WTC11 (cell line): ENCODE measurements around the gene EPX. TPM values are rescaled to one million over a fixed set of nuclear protein-coding genes. Genes with fewer than 3 reads are reported as not detected.

Experiments used
- ATAC-seq: fragments of 200-7000 bp; cut with Tn5 transposase; 2 replicates; pipeline ENCODE4 v1.10.0; 2021; ENCODE audit warnings: mild to moderate bottlenecking, moderate library complexity
- CTCF ChIA-PET: fragments of 300-600 bp; sonication (Branson Sonifier 250); formaldehyde crosslinking; loops from one replicate; lab custom pipeline; 2021; ENCODE audit warnings: antibody characterized with exemption; lab: Charles Lee
- POLR2A ChIA-PET: fragments of 350-600 bp; sonication (Branson Sonifier 250); formaldehyde crosslinking; loops from one replicate; lab custom pipeline; 2021; ENCODE audit warnings: antibody characterized with exemption; lab: Charles Lee
- DNase-seq: peaks from one replicate; pipeline ENCODE4 v3.0.0; 2021; ENCODE audit warnings: low spot score
- H3K27ac Mint-ChIP-seq: 2 replicates; pipeline ENCODE4 v1.8.0; 2021; ENCODE audit warnings: mixed read lengths
- H3K27me3 Mint-ChIP-seq: 2 replicates; pipeline ENCODE4 v1.8.0; 2021; ENCODE audit warnings: low read depth, mild to moderate bottlenecking, moderate library complexity, mixed read lengths
- H3K36me3 Mint-ChIP-seq: 2 replicates; pipeline ENCODE4 v1.8.0; 2021; ENCODE audit warnings: mixed read lengths
- H3K4me1 Mint-ChIP-seq: 2 replicates; pipeline ENCODE4 v1.8.0; 2022; ENCODE audit warnings: mixed read lengths
- H3K4me3 Mint-ChIP-seq: 2 replicates; pipeline ENCODE4 v1.8.0; 2021; ENCODE audit warnings: mild to moderate bottlenecking, moderate library complexity, mixed read lengths
- H3K9me3 Mint-ChIP-seq: 2 replicates; pipeline ENCODE4 v1.8.0; 2021; ENCODE audit warnings: mixed read lengths
- E2F5 ChIP-seq: sonication (generic); formaldehyde crosslinking; IDR thresholded peaks from 2 replicates; pipeline ENCODE4 v1.8.1; 2022; ENCODE audit warnings: mild to moderate bottlenecking, moderate library complexity, missing genetic modification reagents
- ELF4 ChIP-seq: sonication (generic); formaldehyde crosslinking; IDR thresholded peaks from 2 replicates; pipeline ENCODE4 v1.8.1; 2022; ENCODE audit warnings: low read depth, mild to moderate bottlenecking, moderate library complexity, missing genetic modification reagents
- ETV6 ChIP-seq: sonication (generic); formaldehyde crosslinking; IDR thresholded peaks from 2 replicates; pipeline ENCODE4 v1.8.1; 2022; ENCODE audit warnings: mild to moderate bottlenecking, missing genetic modification reagents
- FOXJ3 ChIP-seq: sonication (generic); formaldehyde crosslinking; IDR thresholded peaks from 2 replicates; pipeline ENCODE4 v1.9.0; 2021; ENCODE audit warnings: missing genetic modification reagents, mild to moderate bottlenecking, borderline replicate concordance
- IRF2 ChIP-seq: sonication (generic); formaldehyde crosslinking; IDR thresholded peaks from 2 replicates; pipeline ENCODE4 v1.8.0; 2022; ENCODE audit warnings: low read depth, missing genetic modification reagents, borderline replicate concordance
- KAT7 ChIP-seq: sonication (generic); formaldehyde crosslinking; IDR thresholded peaks from 2 replicates; pipeline ENCODE4 v1.8.1; 2023; ENCODE audit warnings: missing genetic modification reagents, mild to moderate bottlenecking, borderline replicate concordance
- MAX ChIP-seq: sonication (generic); formaldehyde crosslinking; IDR thresholded peaks from 2 replicates; pipeline ENCODE4 v1.8.0; 2022; ENCODE audit warnings: mild to moderate bottlenecking, missing genetic modification reagents
- NFATC4 ChIP-seq: fragments of 250-450 bp; sonication (Bioruptor Pico); IDR thresholded peaks from 2 replicates; pipeline ENCODE4 v1.9.0; 2021; ENCODE audit warnings: mild to moderate bottlenecking
- PREB ChIP-seq: sonication (generic); formaldehyde crosslinking; IDR thresholded peaks from 2 replicates; pipeline ENCODE4 v1.8.1; 2022; ENCODE audit warnings: mild to moderate bottlenecking, missing genetic modification reagents, moderate library complexity, borderline replicate concordance
- ZNF121 ChIP-seq: sonication (generic); formaldehyde crosslinking; IDR thresholded peaks from 2 replicates; pipeline ENCODE4 v1.8.0; 2023; ENCODE audit warnings: missing genetic modification reagents
- ZNF263 ChIP-seq: sonication (generic); formaldehyde crosslinking; IDR thresholded peaks from 2 replicates; pipeline ENCODE4 v1.8.1; 2022; ENCODE audit warnings: low read depth, mild to moderate bottlenecking, moderate library complexity, missing genetic modification reagents
- ZNF396 ChIP-seq: fragments of 250-450 bp; sonication (Bioruptor Pico); IDR thresholded peaks from 2 replicates; pipeline ENCODE4 v1.8.0; 2021; ENCODE audit warnings: mild to moderate bottlenecking, moderate library complexity, borderline replicate concordance
- ZSCAN18 ChIP-seq: fragments of 250-450 bp; sonication (Bioruptor Pico); IDR thresholded peaks from 2 replicates; pipeline ENCODE4 v2.1.2; 2022; ENCODE audit warnings: mild to moderate bottlenecking, moderate library complexity
- total RNA-seq: library from RNA; stranded (reverse); gene quantifications from 3 replicates; pipeline ENCODE4 v1.2.3, GENCODE V29; 2021
- TF ChIP-seq, protein P1 (sequence below): sonication (generic); formaldehyde crosslinking; IDR thresholded peaks from 2 replicates; pipeline ENCODE4 v1.8.0; 2022; ENCODE audit warnings: mild to moderate bottlenecking, missing genetic modification reagents
- TF ChIP-seq, protein P2 (sequence below): sonication (generic); formaldehyde crosslinking; IDR thresholded peaks from 2 replicates; pipeline ENCODE4 v1.8.1; 2023; ENCODE audit warnings: mild to moderate bottlenecking, missing genetic modification reagents, moderate library complexity
- TF ChIP-seq, protein P3 (sequence below): fragments of 200-600 bp; IDR thresholded peaks from 2 replicates; pipeline ENCODE4 v1.8.0; 2022; ENCODE audit warnings: antibody characterized with exemption
- TF ChIP-seq, protein P4 (sequence below): sonication (generic); formaldehyde crosslinking; IDR thresholded peaks from 2 replicates; pipeline ENCODE4 v1.8.0; 2022; ENCODE audit warnings: mild to moderate bottlenecking, missing genetic modification reagents

Gene EPX
- total RNA-seq, 1 experiment from 2014 or later = not detected

- H3K27me3 Mint-ChIP-seq = peaks cover 11% of the 10 kb centered on the region
- TF ChIP-seq, protein P1, sequence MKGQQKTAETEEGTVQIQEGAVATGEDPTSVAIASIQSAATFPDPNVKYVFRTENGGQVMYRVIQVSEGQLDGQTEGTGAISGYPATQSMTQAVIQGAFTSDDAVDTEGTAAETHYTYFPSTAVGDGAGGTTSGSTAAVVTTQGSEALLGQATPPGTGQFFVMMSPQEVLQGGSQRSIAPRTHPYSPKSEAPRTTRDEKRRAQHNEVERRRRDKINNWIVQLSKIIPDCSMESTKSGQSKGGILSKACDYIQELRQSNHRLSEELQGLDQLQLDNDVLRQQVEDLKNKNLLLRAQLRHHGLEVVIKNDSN (CRISPR knock-in tag) = peak; percentile 63
- TF ChIP-seq ETV6 (CRISPR knock-in tag) (no peak), FOXJ3 (CRISPR knock-in tag) (no peak), MAX (peak; percentile 87), IRF2 (CRISPR knock-in tag) (no peak), NFATC4 (CRISPR knock-in tag) (no peak), ZNF121 (CRISPR knock-in tag) (peak; percentile 88)
- TF ChIP-seq, protein P2, sequence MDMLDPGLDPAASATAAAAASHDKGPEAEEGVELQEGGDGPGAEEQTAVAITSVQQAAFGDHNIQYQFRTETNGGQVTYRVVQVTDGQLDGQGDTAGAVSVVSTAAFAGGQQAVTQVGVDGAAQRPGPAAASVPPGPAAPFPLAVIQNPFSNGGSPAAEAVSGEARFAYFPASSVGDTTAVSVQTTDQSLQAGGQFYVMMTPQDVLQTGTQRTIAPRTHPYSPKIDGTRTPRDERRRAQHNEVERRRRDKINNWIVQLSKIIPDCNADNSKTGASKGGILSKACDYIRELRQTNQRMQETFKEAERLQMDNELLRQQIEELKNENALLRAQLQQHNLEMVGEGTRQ (CRISPR knock-in tag) = peak; percentile 74
- TF ChIP-seq, protein P3, sequence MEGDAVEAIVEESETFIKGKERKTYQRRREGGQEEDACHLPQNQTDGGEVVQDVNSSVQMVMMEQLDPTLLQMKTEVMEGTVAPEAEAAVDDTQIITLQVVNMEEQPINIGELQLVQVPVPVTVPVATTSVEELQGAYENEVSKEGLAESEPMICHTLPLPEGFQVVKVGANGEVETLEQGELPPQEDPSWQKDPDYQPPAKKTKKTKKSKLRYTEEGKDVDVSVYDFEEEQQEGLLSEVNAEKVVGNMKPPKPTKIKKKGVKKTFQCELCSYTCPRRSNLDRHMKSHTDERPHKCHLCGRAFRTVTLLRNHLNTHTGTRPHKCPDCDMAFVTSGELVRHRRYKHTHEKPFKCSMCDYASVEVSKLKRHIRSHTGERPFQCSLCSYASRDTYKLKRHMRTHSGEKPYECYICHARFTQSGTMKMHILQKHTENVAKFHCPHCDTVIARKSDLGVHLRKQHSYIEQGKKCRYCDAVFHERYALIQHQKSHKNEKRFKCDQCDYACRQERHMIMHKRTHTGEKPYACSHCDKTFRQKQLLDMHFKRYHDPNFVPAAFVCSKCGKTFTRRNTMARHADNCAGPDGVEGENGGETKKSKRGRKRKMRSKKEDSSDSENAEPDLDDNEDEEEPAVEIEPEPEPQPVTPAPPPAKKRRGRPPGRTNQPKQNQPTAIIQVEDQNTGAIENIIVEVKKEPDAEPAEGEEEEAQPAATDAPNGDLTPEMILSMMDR = peak; percentile 61; the same call in 1 of the 2 replicates
- CTCF ChIA-PET = interaction anchor here (0.5 to 3.7 kb wide), 57 partner anchors 8 to 326 kb away, joined by 3 to 31 read pairs (median 5); partner anchors contain the start of genes HSF5, LPO, MKS1 and MTMR4
- no peaks in the 10 kb centered on the region for H3K36me3 Mint-ChIP-seq
- no peaks in the 10 kb centered on the region for H3K9me3 Mint-ChIP-seq
- H3K4me1 Mint-ChIP-seq = no peaks in the 10 kb centered on the region
- no peak overlapping the region for H3K4me3 Mint-ChIP-seq
- ATAC-seq (peak; percentile 96), DNase-seq (peak; percentile 83)
- no peak overlapping the region for H3K27ac Mint-ChIP-seq
- POLR2A ChIA-PET = no interaction called here
Observed at GRCh38 chr17:58200024-58200633, 7.6 kb downstream of the EPX start.

- ChIA-PET POLR2A (interaction anchor here (0.5 kb wide), 1 partner anchor 1151 kb away, joined by 3 read pairs; no protein-coding TSS in a partner anchor), CTCF (interaction anchor here (0.9 to 2.4 kb wide), 5 partner anchors 12 to 244 kb away, joined by 3 to 6 read pairs (median 3); no protein-coding TSS in a partner anchor)
- DNase-seq (no peak), ATAC-seq (no peak)
- no peak overlapping the region for H3K27ac Mint-ChIP-seq
- no peaks in the 10 kb centered on the region for H3K36me3 Mint-ChIP-seq
- no peak overlapping the region for H3K4me3 Mint-ChIP-seq
- H3K9me3 Mint-ChIP-seq = no peaks in the 10 kb centered on the region
- TF ChIP-seq ZSCAN18 (CRISPR knock-in tag) = no peak
- no peak for TF ChIP-seq NFATC4 (CRISPR knock-in tag)
- TF ChIP-seq ZNF396 = no peak
- TF ChIP-seq ZNF263 (CRISPR knock-in tag) = no peak
- no peak for TF ChIP-seq ZNF121 (CRISPR knock-in tag)
- H3K4me1 Mint-ChIP-seq = no peaks in the 10 kb centered on the region
- H3K27me3 Mint-ChIP-seq = peaks cover 7% of the 10 kb centered on the region
Observed at GRCh38 chr17:58202859-58203258, 10.3 kb downstream of the EPX start.

GRCh38 chr17:58204796-58205195 is 12.3 kb downstream of the EPX start:
- H3K4me3 Mint-ChIP-seq = no peak overlapping the region
- DNase-seq = no peak
- H3K27ac Mint-ChIP-seq = no peak overlapping the region
- H3K27me3 Mint-ChIP-seq = peaks cover 7% of the 10 kb centered on the region; the same call in 1 of the 2 replicates
- POLR2A ChIA-PET = no interaction called here
- H3K4me1 Mint-ChIP-seq = no peaks in the 10 kb centered on the region
- no peak for ATAC-seq
- H3K36me3 Mint-ChIP-seq = peaks cover 7% of the 10 kb centered on the region
- CTCF ChIA-PET = no interaction called here
- no peaks in the 10 kb centered on the region for H3K9me3 Mint-ChIP-seq
- TF ChIP-seq, protein P4, sequence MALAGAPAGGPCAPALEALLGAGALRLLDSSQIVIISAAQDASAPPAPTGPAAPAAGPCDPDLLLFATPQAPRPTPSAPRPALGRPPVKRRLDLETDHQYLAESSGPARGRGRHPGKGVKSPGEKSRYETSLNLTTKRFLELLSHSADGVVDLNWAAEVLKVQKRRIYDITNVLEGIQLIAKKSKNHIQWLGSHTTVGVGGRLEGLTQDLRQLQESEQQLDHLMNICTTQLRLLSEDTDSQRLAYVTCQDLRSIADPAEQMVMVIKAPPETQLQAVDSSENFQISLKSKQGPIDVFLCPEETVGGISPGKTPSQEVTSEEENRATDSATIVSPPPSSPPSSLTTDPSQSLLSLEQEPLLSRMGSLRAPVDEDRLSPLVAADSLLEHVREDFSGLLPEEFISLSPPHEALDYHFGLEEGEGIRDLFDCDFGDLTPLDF (CRISPR knock-in tag) = no peak
- TF ChIP-seq KAT7 (no peak), E2F5 (CRISPR knock-in tag) (no peak), ELF4 (no peak), PREB (CRISPR knock-in tag) (no peak)
- TF ChIP-seq, protein P3 = no peak
